Measurements from ENCODE around the gene NRP1.

DNA sequence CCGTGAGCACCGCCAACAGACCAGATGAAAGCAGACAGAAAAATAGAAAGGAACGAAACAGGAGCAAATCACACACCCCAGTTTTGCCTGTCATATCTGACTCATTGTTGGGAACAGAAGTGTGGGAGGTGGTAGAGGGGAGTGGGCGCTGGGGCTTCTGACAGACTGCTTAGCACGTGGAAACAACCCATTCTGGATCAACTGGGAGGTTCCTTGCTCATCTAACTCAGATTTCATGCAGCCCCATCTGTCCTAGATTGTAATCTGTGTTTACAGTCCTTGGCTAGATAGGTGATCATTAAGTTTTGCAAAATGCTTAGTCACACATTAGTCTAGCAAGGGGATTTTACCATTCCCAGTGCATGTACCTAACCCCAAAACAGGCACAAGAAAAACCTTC, 154.1 kb downstream of the NRP1 start:
- TF ChIP-seq, protein P1, sequence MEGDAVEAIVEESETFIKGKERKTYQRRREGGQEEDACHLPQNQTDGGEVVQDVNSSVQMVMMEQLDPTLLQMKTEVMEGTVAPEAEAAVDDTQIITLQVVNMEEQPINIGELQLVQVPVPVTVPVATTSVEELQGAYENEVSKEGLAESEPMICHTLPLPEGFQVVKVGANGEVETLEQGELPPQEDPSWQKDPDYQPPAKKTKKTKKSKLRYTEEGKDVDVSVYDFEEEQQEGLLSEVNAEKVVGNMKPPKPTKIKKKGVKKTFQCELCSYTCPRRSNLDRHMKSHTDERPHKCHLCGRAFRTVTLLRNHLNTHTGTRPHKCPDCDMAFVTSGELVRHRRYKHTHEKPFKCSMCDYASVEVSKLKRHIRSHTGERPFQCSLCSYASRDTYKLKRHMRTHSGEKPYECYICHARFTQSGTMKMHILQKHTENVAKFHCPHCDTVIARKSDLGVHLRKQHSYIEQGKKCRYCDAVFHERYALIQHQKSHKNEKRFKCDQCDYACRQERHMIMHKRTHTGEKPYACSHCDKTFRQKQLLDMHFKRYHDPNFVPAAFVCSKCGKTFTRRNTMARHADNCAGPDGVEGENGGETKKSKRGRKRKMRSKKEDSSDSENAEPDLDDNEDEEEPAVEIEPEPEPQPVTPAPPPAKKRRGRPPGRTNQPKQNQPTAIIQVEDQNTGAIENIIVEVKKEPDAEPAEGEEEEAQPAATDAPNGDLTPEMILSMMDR (IDR thresholded peaks at IDR 0.05): no peak
- no peak for TF ChIP-seq POLR2A (IDR thresholded peaks at IDR 0.05)

All from Peyer's patch (tissue), 4 donors.